Gastrocnemius medialis (tissue), 4 donors: ENCODE data around the gene TMEM119. TPM values are rescaled to one million over a fixed set of nuclear protein-coding genes. Genes with fewer than 3 reads are reported as not detected.

Experiments
- ATAC-seq, 2 donors: fragments of 150-250 bp; one replicate each; pipeline ENCODE4 v1.9.1; 2016
- DNase-seq, 2 donors: peaks; one replicate each; pipeline ENCODE4 v3.0.0-alpha.2; 2019
- H3K27ac ChIP-seq, 4 donors: fragments of 200-600 bp; sonication (generic); 1 replicate in 1 of 4; 2 replicates in 3 of 4; pipeline ENCODE4 v1.5.1; 2016 to 2018; ENCODE audit warnings: mild to moderate bottlenecking in 2 of 4, moderate library complexity in 1 of 4
- H3K27me3 ChIP-seq, 3 donors: fragments of 200-600 bp; sonication (generic) in 2 of 3; 1 replicate in 1 of 3; 2 replicates in 2 of 3; pipeline versions ENCODE4 v1.5.1 to v1.6.0; 2016 to 2019; ENCODE audit warnings: mild to moderate bottlenecking in 1 of 3, moderate library complexity in 1 of 3
- H3K36me3 ChIP-seq, 2 donors: fragments of 200-600 bp; sonication (generic) in 1 of 2; one replicate each; pipeline ENCODE4 v1.5.1; 2017 to 2018
- H3K4me1 ChIP-seq, 2 donors: fragments of 200-600 bp; sonication (generic) in 1 of 2; one replicate each; pipeline ENCODE4 v1.5.1; 2016 to 2017; ENCODE audit warnings: mild to moderate bottlenecking in 2 of 2
- H3K4me3 ChIP-seq, 4 donors: fragments of 200-600 bp; sonication (generic) in 3 of 4; 1 replicate in 1 of 4; 2 replicates in 3 of 4; pipeline ENCODE4 v1.5.1; 2016 to 2019; ENCODE audit warnings: mild to moderate bottlenecking in 2 of 4
- H3K9me3 ChIP-seq, 3 donors: fragments of 200-600 bp; sonication (generic) in 2 of 3; 1 replicate in 1 of 3; 2 replicates in 2 of 3; pipeline ENCODE4 v1.5.1; 2016 to 2019
- CTCF ChIP-seq, 5 experiments: fragments of 450-650 bp in 3 of 5; fragments of 200-600 bp in 2 of 5; sonication (generic) in 2 of 5; IDR thresholded peaks in 4 of 5; conservative IDR thresholded peaks in 1 of 5; 1 replicate in 4 of 5; 2 replicates in 1 of 5; pipeline ENCODE4 v1.5.1; 2016 to 2019; ENCODE audit warnings: antibody characterized with exemption in 5 of 5, mild to moderate bottlenecking in 3 of 5, moderate library complexity in 3 of 5
- POLR2A ChIP-seq, 2 donors: fragments of 450-650 bp; IDR thresholded peaks; one replicate each; pipeline ENCODE4 v1.6.1; 2017; ENCODE audit warnings: antibody characterized with exemption in 2 of 2, mild to moderate bottlenecking in 2 of 2, moderate library complexity in 2 of 2
- in situ Hi-C, 4 donors: fragments of 200-750 bp; cut with MboI; loops; one replicate each; pipeline versions ENCODE4 v1.15.0 to v1.8.0; 2017; ENCODE audit warnings: low sequenced_read_pairs in 4 of 4
- intact Hi-C: fragments of 100-400 bp; cut with DNase I; formaldehyde crosslinking; loops from one replicate; pipeline ENCODE4 v1.15.1; 2023; ENCODE audit warnings: low total_unique reads
- total RNA-seq, 4 donors: library from RNA; depleted of rRNA; stranded (reverse); fragments of >200 nt; gene quantifications; one replicate each; pipeline versions ENCODE4 v1.1.0 to v1.2.3, GENCODE V29; 2016

The TMEM119 gene
- total RNA-seq, 4 donors from 2014 or later = 0.85 TPM; not detected in 3

GRCh38 chr12:108567406-108568337 lies 30.2 kb downstream of the TMEM119 start:
- Histone ChIP-seq H3K4me1 (peaks cover 28 to 32% of the 10 kb centered on the region in 2 donors), H3K27me3 (no peaks in the 10 kb centered on the region), H3K27ac (peak overlapping the region in 3 of 4 donors; percentile 7 to 97 (median 96)), H3K4me3 (no peak overlapping the region), H3K9me3 (no peaks in the 10 kb centered on the region), H3K36me3 (peaks cover 2 to 63% of the 10 kb centered on the region in 2 donors)
- DNase-seq = no peak
- intact Hi-C loops (no loop called here), in situ Hi-C loops (loop anchor here (5.0 to 25.0 kb wide), 5 partner anchors 50 to 527 kb away; partner anchors contain the start of genes ALKBH2 (in 4 of the 4), UNG (in 4 of the 4) and SSH1 (in 1 of the 4))
- TF ChIP-seq POLR2A (IDR thresholded peaks at IDR 0.05) (no peak), CTCF (IDR thresholded peaks at IDR 0.05 in 4 of 5, conservative IDR thresholded peaks at IDR 0.05 in 1 of 5) (no peak)
- no peak for ATAC-seq

GRCh38 chr12:108566452-108566851 lies 31.4 kb downstream of the TMEM119 start:
- no peak for DNase-seq
- Histone ChIP-seq H3K4me3 (no peak overlapping the region), H3K9me3 (no peaks in the 10 kb centered on the region), H3K4me1 (peaks cover 28 to 32% of the 10 kb centered on the region in 2 donors), H3K27me3 (no peaks in the 10 kb centered on the region), H3K36me3 (peaks cover 2 to 63% of the 10 kb centered on the region in 2 donors), H3K27ac (peak overlapping the region; percentile 92 to 97 (median 96))
- no peak for ATAC-seq
- in situ Hi-C loops = loop anchor here (5.0 to 25.0 kb wide), 5 partner anchors 51 to 528 kb away; partner anchors contain the start of genes ALKBH2 (in 4 of the 4), UNG (in 4 of the 4) and SSH1 (in 1 of the 4)
- intact Hi-C loops = no loop called here
- no peak for TF ChIP-seq CTCF (IDR thresholded peaks at IDR 0.05 in 4 of 5, conservative IDR thresholded peaks at IDR 0.05 in 1 of 5)
- TF ChIP-seq POLR2A (IDR thresholded peaks at IDR 0.05) = no peak

- no peak for TF ChIP-seq CTCF (IDR thresholded peaks at IDR 0.05 in 4 of 5, conservative IDR thresholded peaks at IDR 0.05 in 1 of 5)
- TF ChIP-seq POLR2A (IDR thresholded peaks at IDR 0.05) = no peak
- Histone ChIP-seq H3K27ac (peak overlapping the region; percentile 92 to 97 (median 96)), H3K27me3 (no peaks in the 10 kb centered on the region), H3K9me3 (no peaks in the 10 kb centered on the region), H3K4me1 (peaks cover 28 to 32% of the 10 kb centered on the region in 2 donors), H3K4me3 (no peak overlapping the region), H3K36me3 (peaks cover 2 to 63% of the 10 kb centered on the region in 2 donors)
- in situ Hi-C loops = loop anchor here (5.0 to 25.0 kb wide), 5 partner anchors 51 to 529 kb away; partner anchors contain the start of genes ALKBH2 (in 4 of the 4), UNG (in 4 of the 4) and SSH1 (in 1 of the 4)
- DNase-seq = peak; percentile 81 to 92
- ATAC-seq = peak; percentile 49 to 56
- intact Hi-C loops = loop anchor here (2.0 kb wide), 1 partner anchor 237 kb away; no protein-coding TSS in a partner anchor
These were observed 31.9 kb downstream of the TMEM119 start for GRCh38 chr12:108565976-108566375.

GRCh38 chr12:108565146-108565545 lies 32.7 kb downstream of the TMEM119 start:
- TF ChIP-seq POLR2A (IDR thresholded peaks at IDR 0.05) (no peak), CTCF (IDR thresholded peaks at IDR 0.05 in 4 of 5, conservative IDR thresholded peaks at IDR 0.05 in 1 of 5) (no peak)
- H3K9me3 ChIP-seq = no peaks in the 10 kb centered on the region
- in situ Hi-C loops = loop anchor here (5.0 to 25.0 kb wide), 5 partner anchors 52 to 530 kb away; partner anchors contain the start of genes ALKBH2 (in 4 of the 4), UNG (in 4 of the 4) and SSH1 (in 1 of the 4)
- peak overlapping the region; percentile 92 to 97 (median 96) for H3K27ac ChIP-seq
- ATAC-seq (no peak), DNase-seq (no peak)
- H3K4me1 ChIP-seq = peaks cover 29 to 32% of the 10 kb centered on the region in 2 donors
- peaks cover 2 to 61% of the 10 kb centered on the region in 2 donors for H3K36me3 ChIP-seq
- intact Hi-C loops = loop anchor here (2.0 kb wide), 1 partner anchor 238 kb away; no protein-coding TSS in a partner anchor
- no peaks in the 10 kb centered on the region for H3K27me3 ChIP-seq
- no peak overlapping the region for H3K4me3 ChIP-seq
